A172 (cell line): ENCODE measurements around the gene CYP1A1. TPM values are rescaled to one million over a fixed set of nuclear protein-coding genes. Genes with fewer than 3 reads are reported as not detected.
A peak's percentile ranks its signal among the peaks of the same experiment; 100 is the strongest.
"Not testable (repeated sequence)": the region's sequence is repeated elsewhere in the genome, so short reads cannot be mapped to it uniquely, and the experiment has no call there.

Experiments
- DNase-seq: peaks from one replicate; pipeline ENCODE4 v3.0.0-alpha.2; 2015; ENCODE audit warnings: low spot score
- total RNA-seq: library from RNA; depleted of rRNA; stranded (reverse); fragments of >200 nt; shearing (Covaris generic); gene quantifications from 2 replicates; pipeline ENCODE4 v1.2.3, GENCODE V29; 2014; rRNA removed

Gene CYP1A1
- 0.17 and 0.22 TPM in 2 replicates for total RNA-seq

GRCh38 chr15:74725225-74725774 lies at the start of gene CYP1A1:
Gene CYP1A1 (minus strand): TSS chr15:74725528. CDS start chr15:74723097, 2,431 bp downstream.
- no peak for DNase-seq

- no peak for DNase-seq
Observed at GRCh38 chr15:74773731-74774252, 48.5 kb upstream of the CYP1A1 start.

GRCh38 chr15:74773329-74773728 lies 48.0 kb upstream of the CYP1A1 start:
- DNase-seq: no peak

- DNase-seq: no peak
Observed at GRCh38 chr15:74770211-74770903, 45.0 kb upstream of the CYP1A1 start.

- no peak for DNase-seq
Observed at GRCh38 chr15:74769463-74770025, 44.2 kb upstream of the CYP1A1 start.

GRCh38 chr15:74768771-74769342 lies 43.5 kb upstream of the CYP1A1 start:
- peak; percentile 42 for DNase-seq

GRCh38 chr15:74768099-74768770 lies 42.9 kb upstream of the CYP1A1 start:
- DNase-seq: no peak

- DNase-seq: no peak
Observed at GRCh38 chr15:74767167-74768098, 42.1 kb upstream of the CYP1A1 start.

GRCh38 chr15:74763416-74763815 lies 38.1 kb upstream of the CYP1A1 start:
- no peak for DNase-seq

- DNase-seq: no peak
Observed at GRCh38 chr15:74762791-74763150, 37.4 kb upstream of the CYP1A1 start.

GRCh38 chr15:74758736-74759135 lies 33.4 kb upstream of the CYP1A1 start:
- no peak for DNase-seq

GRCh38 chr15:74754593-74755215 lies 29.4 kb upstream of the CYP1A1 start:
- DNase-seq: no peak

- peak; percentile 62 for DNase-seq
Observed at GRCh38 chr15:74752531-74752930, 27.2 kb upstream of the CYP1A1 start.

GRCh38 chr15:74752011-74752410 lies 26.7 kb upstream of the CYP1A1 start:
- no peak for DNase-seq

GRCh38 chr15:74750751-74751150 lies 25.4 kb upstream of the CYP1A1 start:
- DNase-seq: no peak

GRCh38 chr15:74749832-74750231 lies 24.5 kb upstream of the CYP1A1 start:
- DNase-seq: no peak

- DNase-seq: no peak
Observed at GRCh38 chr15:74748322-74748946, 23.1 kb upstream of the CYP1A1 start, which contains the start of gene CYP1A2. Gene CYP1A2 (plus strand): TSS chr15:74748845. CDS start chr15:74749739, 894 bp downstream.

GRCh38 chr15:74746389-74746788 lies 21.1 kb upstream of the CYP1A1 start:
- no peak for DNase-seq

GRCh38 chr15:74742422-74742821 lies 17.1 kb upstream of the CYP1A1 start:
- no peak for DNase-seq

- not testable (repeated sequence) for DNase-seq
Observed at GRCh38 chr15:74738239-74738638, 12.9 kb upstream of the CYP1A1 start.
